NB4 (cell line): ENCODE measurements around the gene RPS15.

Experiments used
- POLR2A ChIP-seq: IDR thresholded peaks from 2 replicates; pipeline ENCODE4 v1.6.1; 2011; ENCODE audit warnings: mild to moderate bottlenecking; ENCODE audit not compliant: insufficient read length; ENCODE audit errors: extremely low read depth
- TF ChIP-seq, protein P1 (sequence below): IDR thresholded peaks from 2 replicates; pipeline ENCODE4 v1.6.1; 2011; ENCODE audit warnings: low read depth, low read length
- TF ChIP-seq, protein P2 (sequence below): IDR thresholded peaks from one replicate; pipeline ENCODE4 v1.5.1; 2012; ENCODE audit warnings: low read depth, low read length

DNA sequence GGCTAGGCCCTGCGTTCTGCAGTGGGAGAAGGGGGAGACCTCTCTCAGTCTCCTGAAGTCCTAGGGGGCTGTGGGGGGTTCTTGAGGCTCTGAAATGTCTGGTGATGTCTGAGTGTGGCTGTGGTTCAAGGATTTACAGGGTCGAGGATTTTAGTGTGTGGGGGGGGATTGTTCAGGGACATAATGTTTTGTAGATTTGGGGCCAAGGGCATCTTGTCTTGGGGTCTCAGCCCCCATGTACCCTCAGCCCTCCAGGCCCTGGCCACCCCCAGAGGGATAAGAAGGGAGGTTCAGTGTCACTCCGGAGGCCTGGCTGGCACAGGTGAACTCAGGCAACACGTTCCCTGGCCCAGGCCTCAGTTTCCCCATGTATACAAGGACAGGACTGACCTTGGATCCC is 9.3 kb downstream of the RPS15 start:
- TF ChIP-seq, protein P1, sequence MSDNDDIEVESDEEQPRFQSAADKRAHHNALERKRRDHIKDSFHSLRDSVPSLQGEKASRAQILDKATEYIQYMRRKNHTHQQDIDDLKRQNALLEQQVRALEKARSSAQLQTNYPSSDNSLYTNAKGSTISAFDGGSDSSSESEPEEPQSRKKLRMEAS = no peak
- no peak for TF ChIP-seq POLR2A
- TF ChIP-seq, protein P2, sequence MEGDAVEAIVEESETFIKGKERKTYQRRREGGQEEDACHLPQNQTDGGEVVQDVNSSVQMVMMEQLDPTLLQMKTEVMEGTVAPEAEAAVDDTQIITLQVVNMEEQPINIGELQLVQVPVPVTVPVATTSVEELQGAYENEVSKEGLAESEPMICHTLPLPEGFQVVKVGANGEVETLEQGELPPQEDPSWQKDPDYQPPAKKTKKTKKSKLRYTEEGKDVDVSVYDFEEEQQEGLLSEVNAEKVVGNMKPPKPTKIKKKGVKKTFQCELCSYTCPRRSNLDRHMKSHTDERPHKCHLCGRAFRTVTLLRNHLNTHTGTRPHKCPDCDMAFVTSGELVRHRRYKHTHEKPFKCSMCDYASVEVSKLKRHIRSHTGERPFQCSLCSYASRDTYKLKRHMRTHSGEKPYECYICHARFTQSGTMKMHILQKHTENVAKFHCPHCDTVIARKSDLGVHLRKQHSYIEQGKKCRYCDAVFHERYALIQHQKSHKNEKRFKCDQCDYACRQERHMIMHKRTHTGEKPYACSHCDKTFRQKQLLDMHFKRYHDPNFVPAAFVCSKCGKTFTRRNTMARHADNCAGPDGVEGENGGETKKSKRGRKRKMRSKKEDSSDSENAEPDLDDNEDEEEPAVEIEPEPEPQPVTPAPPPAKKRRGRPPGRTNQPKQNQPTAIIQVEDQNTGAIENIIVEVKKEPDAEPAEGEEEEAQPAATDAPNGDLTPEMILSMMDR = no peak
